ENCODE data around the gene REC114. TPM values are rescaled to one million over a fixed set of nuclear protein-coding genes. Genes with fewer than 3 reads are reported as not detected.
A peak's percentile ranks its signal among the peaks of the same experiment; 100 is the strongest.
"Not testable (repeated sequence)": the region's sequence is repeated elsewhere in the genome, so short reads cannot be mapped to it uniquely, and the experiment has no call there.

REC114 gene
- total and polyA plus RNA-seq, 12 donors, result 0.28 to 0.62 (median 0.44) TPM; not detected in 8

- WGBS, 2 donors, result 98% methylated on average over 10 of the region's 10 CpGs
- no peak overlapping the region for H3K27ac ChIP-seq
- no peak for ATAC-seq
- DNase-seq, result no peak
- H3K9me3 ChIP-seq, result no peaks in the 10 kb centered on the region
- no peak overlapping the region for H3K4me3 ChIP-seq
- no peaks in the 10 kb centered on the region for H3K36me3 ChIP-seq
- no peaks in the 10 kb centered on the region for H3K27me3 ChIP-seq
- no peak for TF ChIP-seq CTCF (IDR thresholded peaks at IDR 0.05)
- peaks cover 0 to 2% (median 0%) of the 10 kb centered on the region in 9 donors for H3K4me1 ChIP-seq
- intact Hi-C loops (cut with DNase I), result loop anchor here in 1 of 10 donors (5.0 kb wide), 1 partner anchor 231 kb away; no protein-coding TSS in a partner anchor
Measured at GRCh38 chr15:73538563-73539211, 95.7 kb downstream of the REC114 start.

DNA sequence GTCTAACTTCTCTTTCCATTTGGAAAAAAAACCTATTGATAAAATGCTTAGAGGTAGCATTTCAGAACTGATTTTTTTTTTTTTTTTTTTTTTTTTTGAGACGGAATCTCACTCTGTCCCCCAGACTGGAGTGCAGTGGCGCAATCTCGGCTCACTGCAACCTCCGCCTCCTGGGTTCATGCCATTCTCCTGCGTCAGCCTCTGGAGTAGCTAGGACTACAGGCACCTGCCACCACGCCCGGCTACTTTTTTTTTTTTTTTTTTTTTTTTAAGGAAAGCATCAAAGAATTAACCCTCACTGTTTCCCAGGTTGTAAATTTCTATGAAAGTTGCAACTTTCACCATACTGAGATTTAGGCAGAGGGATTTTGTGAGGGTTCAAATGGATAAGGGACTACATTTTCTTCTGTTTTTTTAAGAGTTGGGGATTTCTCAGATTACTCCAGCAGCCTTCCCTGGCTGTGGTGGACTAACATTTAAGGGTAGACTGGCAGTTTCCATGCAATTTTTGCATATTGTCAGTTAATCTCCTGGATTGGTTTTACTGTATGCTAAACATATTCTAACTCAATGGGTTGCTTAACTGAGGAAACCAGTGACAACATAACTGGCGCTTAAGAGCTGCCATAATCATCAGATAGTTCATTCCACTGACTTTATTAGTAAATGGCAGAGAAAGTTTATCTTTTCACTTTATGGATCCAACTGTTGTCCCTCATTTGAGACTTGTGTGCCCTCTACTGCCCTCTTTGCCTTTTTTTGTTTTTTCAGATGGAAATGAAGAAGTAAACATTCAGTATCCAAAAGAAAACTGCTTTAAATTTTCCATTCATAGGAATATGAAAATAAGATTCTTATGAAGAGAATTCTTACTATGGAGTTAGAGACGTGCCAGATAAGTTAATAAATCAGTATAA, 96.5 kb downstream of the REC114 start:
- ATAC-seq, result no peak
- 73 to 94% methylated on average over 8 to 9 of the region's 9 CpGs for WGBS, 2 donors
- TF ChIP-seq CTCF (IDR thresholded peaks at IDR 0.05), result peak in 2 of 9 donors; percentile 22 to 25

DNA sequence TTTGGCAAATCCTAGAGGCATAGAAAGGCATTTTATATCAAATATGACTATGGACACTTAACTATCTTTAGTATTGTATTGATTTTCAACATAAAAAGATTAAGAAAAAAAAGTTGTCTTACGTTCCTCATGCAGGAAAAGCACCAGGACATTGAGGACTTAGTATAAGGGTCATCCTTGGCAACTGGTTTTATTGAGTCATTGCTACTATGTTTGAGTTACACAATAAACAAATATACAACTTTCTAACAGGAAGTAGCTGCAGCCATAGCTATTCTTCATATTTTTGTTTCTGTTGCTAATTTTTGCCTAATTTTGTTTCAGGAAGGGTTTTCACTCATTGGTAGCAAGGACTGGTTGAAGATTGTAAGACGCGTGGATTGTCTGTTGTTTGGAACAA, 97.2 kb downstream of the REC114 start:
- DNase-seq, result no peak
- no peak overlapping the region for H3K27ac ChIP-seq
- H3K4me1 ChIP-seq, result peaks cover 0 to 2% (median 0%) of the 10 kb centered on the region in 9 donors
- no peak for ATAC-seq
- H3K9me3 ChIP-seq, result no peaks in the 10 kb centered on the region
- H3K36me3 ChIP-seq, result peaks cover 0 to 4% (median 0%) of the 10 kb centered on the region in 9 donors
- WGBS, 2 donors, result 74 to 79% methylated on average over 3 of the region's 3 CpGs
- H3K4me3 ChIP-seq, result no peak overlapping the region
- TF ChIP-seq CTCF (IDR thresholded peaks at IDR 0.05), result no peak
- intact Hi-C loops (cut with DNase I), result loop anchor here in 3 of 10 donors (10.0 kb wide), 2 partner anchors 225 to 235 kb away; no protein-coding TSS in a partner anchor
- H3K27me3 ChIP-seq, result no peaks in the 10 kb centered on the region

More for the DNA sequence above, 96.5 kb downstream of the REC114 start:
- Histone ChIP-seq H3K36me3 (no peaks in the 10 kb centered on the region), H3K4me1 (peaks cover 0 to 2% (median 0%) of the 10 kb centered on the region in 9 donors), H3K4me3 (no peak overlapping the region), H3K27ac (no peak overlapping the region), H3K9me3 (no peaks in the 10 kb centered on the region), H3K27me3 (no peaks in the 10 kb centered on the region)
- intact Hi-C loops (cut with DNase I), result loop anchor here in 4 of 10 donors (5.0 to 10.0 kb wide), 3 partner anchors 225 to 235 kb away; no protein-coding TSS in a partner anchor
- DNase-seq, result no peak

GRCh38 chr15:73541479-73541878, 98.5 kb downstream of the REC114 start:
- TF ChIP-seq CTCF (IDR thresholded peaks at IDR 0.05), result no peak
- intact Hi-C loops (cut with DNase I), result loop anchor here in 3 of 10 donors (10.0 kb wide), 2 partner anchors 227 to 237 kb away; no protein-coding TSS in a partner anchor
- H3K36me3 ChIP-seq, result peaks cover 0 to 13% (median 0%) of the 10 kb centered on the region in 9 donors

DNA sequence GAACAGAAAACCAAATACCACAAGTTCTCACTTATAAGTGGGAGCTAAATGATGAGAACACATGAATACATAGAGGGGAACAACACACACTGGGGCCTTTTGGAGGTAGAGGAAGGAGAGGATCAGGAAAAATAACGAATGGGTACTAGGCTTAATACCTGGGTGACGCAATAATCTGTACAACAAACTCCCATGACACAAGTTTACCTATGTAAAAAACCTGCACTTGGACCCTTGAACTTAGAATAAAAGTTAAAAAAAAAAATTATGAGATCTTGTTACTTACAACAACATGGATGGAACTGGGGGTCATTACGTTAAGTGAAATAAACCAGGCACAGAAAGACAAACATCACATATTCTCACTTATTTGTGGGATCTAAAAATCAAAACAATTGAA, 106.0 kb downstream of the REC114 start:
- H3K27ac ChIP-seq, H3K27me3 ChIP-seq, H3K9me3 ChIP-seq, DNase-seq, H3K4me3 ChIP-seq, H3K4me1 ChIP-seq, ATAC-seq: not testable (repeated sequence)
- 94 to 97% methylated on average over 3 of the region's 3 CpGs for WGBS, 2 donors
- peaks cover 0 to 13% (median 0%) of the 10 kb centered on the region in 9 donors for H3K36me3 ChIP-seq
- intact Hi-C loops (cut with DNase I), result loop anchor here in 3 of 10 donors (10.0 kb wide), 2 partner anchors 234 to 244 kb away; no protein-coding TSS in a partner anchor

More at GRCh38 chr15:73541479-73541878, 98.5 kb downstream of the REC114 start:
- H3K4me1 ChIP-seq, result peaks cover 0 to 2% (median 0%) of the 10 kb centered on the region in 9 donors
- no peaks in the 10 kb centered on the region for H3K27me3 ChIP-seq
- H3K4me3 ChIP-seq, result no peak overlapping the region
- DNase-seq, result no peak
- ATAC-seq, result no peak
- no peaks in the 10 kb centered on the region for H3K9me3 ChIP-seq
- H3K27ac ChIP-seq, result no peak overlapping the region
